Activated CD8-positive, alpha-beta T cell treated with anti-CD3 and anti-CD28 coated beads for 36 hours (primary cell): Measurements from ENCODE around the gene CLIP4. TPM values are rescaled to one million over a fixed set of nuclear protein-coding genes. Genes with fewer than 3 reads are reported as not detected.

Experiments
- ATAC-seq: fragments of 200-7000 bp; cut with Tn5 transposase; one replicate; pipeline ENCODE4 v1.10.0; 2021; ENCODE audit warnings: mild to moderate bottlenecking, moderate library complexity
- CTCF ChIA-PET: fragments of 350-600 bp; sonication (Branson Sonifier 250); formaldehyde crosslinking; loops from one replicate; lab custom pipeline; 2021; ENCODE audit warnings: antibody characterized with exemption; lab: Charles Lee
- POLR2A ChIA-PET: fragments of 350-600 bp; sonication (Branson Sonifier 250); formaldehyde crosslinking; loops from one replicate; lab custom pipeline; 2021; ENCODE audit warnings: antibody characterized with exemption; lab: Charles Lee
- DNase-seq: peaks from one replicate; pipeline ENCODE4 v3.0.0-alpha.2; 2020
- H3K27ac Mint-ChIP-seq: one replicate; pipeline ENCODE4 v1.8.0; 2021; ENCODE audit warnings: mild to moderate bottlenecking, mixed read lengths
- H3K27me3 Mint-ChIP-seq: one replicate; pipeline ENCODE4 v1.8.0; 2021; ENCODE audit warnings: mixed read lengths
- H3K36me3 Mint-ChIP-seq: one replicate; pipeline ENCODE4 v1.8.0; 2021; ENCODE audit warnings: low read depth, mixed read lengths
- H3K4me1 Mint-ChIP-seq: one replicate; pipeline ENCODE4 v1.8.0; 2021; ENCODE audit warnings: low read depth, mixed read lengths
- H3K4me3 Mint-ChIP-seq: one replicate; pipeline ENCODE4 v1.8.0; 2021; ENCODE audit warnings: mild to moderate bottlenecking, moderate library complexity, mixed read lengths
- H3K9me3 Mint-ChIP-seq: one replicate; pipeline ENCODE4 v1.8.0; 2021; ENCODE audit warnings: mixed read lengths
- CTCF ChIP-seq: fragments of 200-600 bp; IDR thresholded peaks from one replicate; pipeline ENCODE4 v1.8.0; 2022; ENCODE audit warnings: antibody characterized with exemption, mild to moderate bottlenecking
- intact Hi-C: fragments of 100-400 bp; cut with micrococcal nuclease; formaldehyde crosslinking; loops from one replicate; pipeline ENCODE4 v1.10.0; 2022
- total RNA-seq, 2 experiments: library from RNA; stranded (reverse); gene quantifications; one replicate each; pipeline ENCODE4 v1.2.3, GENCODE V29; 2021

Gene CLIP4
- total RNA-seq, 2 experiments from 2014 or later, result 25.3 to 28.3 TPM

- ChIA-PET POLR2A (interaction anchor here (0.5 kb wide), 1 partner anchor 288 kb away, joined by 3 read pairs; no protein-coding TSS in a partner anchor), CTCF (interaction anchor here (0.6 to 1.9 kb wide), 3 partner anchors 238 to 241 kb away, joined by 3 to 9 read pairs (median 3); no protein-coding TSS in a partner anchor)
- H3K27me3 Mint-ChIP-seq, result no peaks in the 10 kb centered on the region
- DNase-seq, result peak; percentile 85
- intact Hi-C loops, result loop anchor here (1.0 kb wide), 1 partner anchor 239 kb away; no protein-coding TSS in a partner anchor
- no peak overlapping the region for H3K27ac Mint-ChIP-seq
- peak; percentile 98 for ATAC-seq
- H3K4me3 Mint-ChIP-seq, result no peak overlapping the region
- no peaks in the 10 kb centered on the region for H3K4me1 Mint-ChIP-seq
- H3K9me3 Mint-ChIP-seq, result no peaks in the 10 kb centered on the region
- no peaks in the 10 kb centered on the region for H3K36me3 Mint-ChIP-seq
- TF ChIP-seq CTCF, result peak; percentile 92
Measured at GRCh38 chr2:29196792-29197788, 81.9 kb downstream of the CLIP4 start.

GRCh38 chr2:29201979-29202378 lies 86.8 kb downstream of the CLIP4 start:
- Mint-ChIP-seq H3K9me3 (no peaks in the 10 kb centered on the region), H3K27me3 (no peaks in the 10 kb centered on the region), H3K4me1 (no peaks in the 10 kb centered on the region), H3K36me3 (no peaks in the 10 kb centered on the region), H3K27ac (no peak overlapping the region), H3K4me3 (no peak overlapping the region)
- intact Hi-C loops, result no loop called here
- no peak for ATAC-seq
- no peak for DNase-seq
- ChIA-PET POLR2A (interaction anchor here (0.6 kb wide), 1 partner anchor 286 kb away, joined by 3 read pairs; no protein-coding TSS in a partner anchor), CTCF (interaction anchor here (0.9 to 2.8 kb wide), 2 partner anchors 243 to 377 kb away, joined by 3 to 11 read pairs; no protein-coding TSS in a partner anchor)
- TF ChIP-seq CTCF, result no peak

GRCh38 chr2:29202819-29203495 lies 87.7 kb downstream of the CLIP4 start:
- POLR2A ChIA-PET, result no interaction called here

GRCh38 chr2:29206941-29207340 lies 91.7 kb downstream of the CLIP4 start:
- no peaks in the 10 kb centered on the region for H3K4me1 Mint-ChIP-seq
- no peak for TF ChIP-seq CTCF
- CTCF ChIA-PET, result no interaction called here
- intact Hi-C loops, result no loop called here
- H3K4me3 Mint-ChIP-seq, result no peak overlapping the region
- no peaks in the 10 kb centered on the region for H3K27me3 Mint-ChIP-seq
- H3K36me3 Mint-ChIP-seq, result no peaks in the 10 kb centered on the region
- ATAC-seq (no peak), DNase-seq (no peak)
- H3K9me3 Mint-ChIP-seq, result no peaks in the 10 kb centered on the region
- H3K27ac Mint-ChIP-seq, result no peak overlapping the region
- POLR2A ChIA-PET, result no interaction called here

More at GRCh38 chr2:29202819-29203495, 87.7 kb downstream of the CLIP4 start:
- Mint-ChIP-seq H3K4me1 (no peaks in the 10 kb centered on the region), H3K9me3 (no peaks in the 10 kb centered on the region), H3K27me3 (no peaks in the 10 kb centered on the region), H3K36me3 (no peaks in the 10 kb centered on the region), H3K4me3 (no peak overlapping the region), H3K27ac (no peak overlapping the region)
- CTCF ChIA-PET, result interaction anchor here (2.8 kb wide), 1 partner anchor 244 kb away, joined by 11 read pairs; no protein-coding TSS in a partner anchor
- no peak for ATAC-seq
- TF ChIP-seq CTCF, result no peak
- intact Hi-C loops, result no loop called here
- DNase-seq, result no peak
